GM23248 (cell line): ENCODE data around the gene IFT81.

ENCODE experiments used
- EZH2 ChIP-seq: fragments of 200-600 bp; sonication (generic); IDR thresholded peaks from 2 replicates; pipeline ENCODE4 v1.6.1; 2018; ENCODE audit warnings: antibody characterized with exemption, mild to moderate bottlenecking; ENCODE audit not compliant: insufficient read depth, poor library complexity, severe bottlenecking
- EZH2phosphoT487 ChIP-seq: fragments of 200-600 bp; sonication (generic); IDR thresholded peaks from 2 replicates; pipeline ENCODE4 v1.6.1; 2018; ENCODE audit warnings: antibody characterized with exemption, moderate library complexity, mild to moderate bottlenecking, low read depth; ENCODE audit not compliant: insufficient read depth

GRCh38 chr12:110243227-110243626 lies 119.1 kb downstream of the IFT81 start:
- no peak for TF ChIP-seq EZH2
- TF ChIP-seq EZH2phosphoT487, result no peak
